ENCODE measurements around the gene UBE2D1.

Gene UBE2D1

GRCh38 chr10:58331646-58332045 is 3.2 kb upstream of the UBE2D1 start:
- intact Hi-C loops (cut with DNase I): loop anchor here (5.0 to 10.0 kb wide), 2 partner anchors 53 to 64 kb away; partner anchors contain the start of genes CISD1, IPMK and TFAM
- no peak for DNase-seq

GRCh38 chr10:58335306-58336005 is 650 bp downstream of the UBE2D1 start:
- peak in 38 of 42 donors; percentile 8 to 57 (median 30) for DNase-seq
- intact Hi-C loops (cut with DNase I): loop anchor here (10.0 kb wide), 1 partner anchor 49 kb away; the partner anchor contains the start of gene TFAM

- intact Hi-C loops (cut with DNase I): loop anchor here (10.0 kb wide), 1 partner anchor 49 kb away; the partner anchor contains the start of gene TFAM
- no peak for DNase-seq
These were observed 1.4 kb downstream of the UBE2D1 start for GRCh38 chr10:58336242-58336641.

- intact Hi-C loops (cut with DNase I): no loop called here
- no peak for DNase-seq
These were observed 6.6 kb downstream of the UBE2D1 start for GRCh38 chr10:58341422-58341821.

GRCh38 chr10:58341947-58342346 is 7.1 kb downstream of the UBE2D1 start:
- intact Hi-C loops (cut with DNase I): no loop called here
- no peak for DNase-seq

GRCh38 chr10:58347967-58348366 is 13.2 kb downstream of the UBE2D1 start:
- no peak for DNase-seq
- intact Hi-C loops (cut with DNase I): no loop called here

- intact Hi-C loops (cut with DNase I): no loop called here
- DNase-seq: no peak
These were observed 13.8 kb downstream of the UBE2D1 start for GRCh38 chr10:58348571-58349033.

GRCh38 chr10:58350023-58350422 is 15.2 kb downstream of the UBE2D1 start:
- DNase-seq: no peak
- intact Hi-C loops (cut with DNase I): no loop called here

- no peak for DNase-seq
- intact Hi-C loops (cut with DNase I): no loop called here
These were observed 16.0 kb downstream of the UBE2D1 start for GRCh38 chr10:58350619-58351323.

GRCh38 chr10:58351616-58352578 is 17.1 kb downstream of the UBE2D1 start:
- intact Hi-C loops (cut with DNase I): no loop called here
- peak in 23 of 42 donors; percentile 7 to 55 (median 27) for DNase-seq

- intact Hi-C loops (cut with DNase I): no loop called here
- DNase-seq: no peak
These were observed 18.3 kb downstream of the UBE2D1 start for GRCh38 chr10:58352956-58353610.

GRCh38 chr10:58356756-58357155 is 21.9 kb downstream of the UBE2D1 start:
- DNase-seq: no peak
- intact Hi-C loops (cut with DNase I): no loop called here

- peak in 8 of 42 donors; percentile 15 to 50 (median 23) for DNase-seq
- intact Hi-C loops (cut with DNase I): no loop called here
These were observed 23.6 kb downstream of the UBE2D1 start for GRCh38 chr10:58358314-58358933.

GRCh38 chr10:58358947-58359346 is 24.1 kb downstream of the UBE2D1 start:
- intact Hi-C loops (cut with DNase I): no loop called here
- no peak for DNase-seq

GRCh38 chr10:58359541-58359940 is 24.7 kb downstream of the UBE2D1 start:
- intact Hi-C loops (cut with DNase I): no loop called here
- no peak for DNase-seq

GRCh38 chr10:58360412-58361004 is 25.7 kb downstream of the UBE2D1 start:
- no peak for DNase-seq
- intact Hi-C loops (cut with DNase I): no loop called here

- DNase-seq: no peak
- intact Hi-C loops (cut with DNase I): no loop called here
These were observed 26.5 kb downstream of the UBE2D1 start for GRCh38 chr10:58361353-58361752.

Data from head of caudate nucleus (tissue), 42 donors.